GM18873 (cell line): Measurements from ENCODE around the gene GPR68.

ENCODE experiments used
- ATAC-seq: cut with Tn5 transposase; IDR thresholded peaks from one replicate; pipeline ENCODE4 v1.9.1; 2021; ENCODE audit warnings: mild to moderate bottlenecking, moderate library complexity, moderate number of reproducible peaks; ENCODE audit not compliant: unreplicated experiment, low FRiP score

Gene GPR68, protein sequence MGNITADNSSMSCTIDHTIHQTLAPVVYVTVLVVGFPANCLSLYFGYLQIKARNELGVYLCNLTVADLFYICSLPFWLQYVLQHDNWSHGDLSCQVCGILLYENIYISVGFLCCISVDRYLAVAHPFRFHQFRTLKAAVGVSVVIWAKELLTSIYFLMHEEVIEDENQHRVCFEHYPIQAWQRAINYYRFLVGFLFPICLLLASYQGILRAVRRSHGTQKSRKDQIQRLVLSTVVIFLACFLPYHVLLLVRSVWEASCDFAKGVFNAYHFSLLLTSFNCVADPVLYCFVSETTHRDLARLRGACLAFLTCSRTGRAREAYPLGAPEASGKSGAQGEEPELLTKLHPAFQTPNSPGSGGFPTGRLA

DNA sequence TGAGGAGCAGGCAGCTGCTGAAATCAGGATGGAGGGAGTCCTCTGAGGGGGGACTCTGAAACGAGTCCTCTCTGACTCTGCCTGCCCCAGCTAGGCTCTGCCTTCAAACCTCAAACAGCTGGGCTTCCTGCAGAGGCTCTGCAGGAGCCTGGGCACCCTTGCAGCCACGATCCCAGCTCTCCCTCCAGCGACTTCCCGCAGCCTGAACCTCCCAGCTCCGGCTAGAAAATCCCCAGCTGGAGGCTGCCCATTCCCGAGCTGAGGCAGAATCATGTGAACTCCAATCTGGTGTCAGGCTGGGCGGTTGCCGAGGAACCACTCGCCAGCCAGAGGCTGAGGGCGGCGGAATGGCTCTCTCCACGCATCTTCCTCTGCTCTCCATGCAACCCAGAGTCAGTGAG is at the start of gene GPR68:
TSS of gene GPR68 (minus strand) at position 204 of the 401 bp plus-strand sequence. CDS start 9,654 bp downstream, outside the sequence.
- ATAC-seq = no peak

DNA sequence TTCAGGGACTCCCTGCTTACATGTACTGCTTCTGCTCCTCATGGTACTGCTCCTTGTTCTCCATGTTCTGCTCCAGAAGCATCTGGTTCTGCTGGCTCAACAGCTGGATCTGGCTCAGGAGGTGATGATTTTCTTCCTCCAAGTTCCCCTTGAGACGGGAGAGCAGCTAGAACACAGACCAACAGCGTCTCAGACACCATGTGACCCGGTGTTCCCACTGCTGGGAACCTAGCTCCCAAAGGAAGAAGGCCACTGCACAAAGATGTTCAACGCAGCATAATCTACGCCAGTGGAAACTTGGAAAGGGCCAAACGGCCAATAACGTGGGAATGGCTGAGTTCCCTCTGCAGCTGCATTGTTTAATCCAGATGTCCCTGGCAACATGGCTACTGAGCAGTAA is 49.6 kb upstream of the GPR68 start:
- no peak for ATAC-seq

DNA sequence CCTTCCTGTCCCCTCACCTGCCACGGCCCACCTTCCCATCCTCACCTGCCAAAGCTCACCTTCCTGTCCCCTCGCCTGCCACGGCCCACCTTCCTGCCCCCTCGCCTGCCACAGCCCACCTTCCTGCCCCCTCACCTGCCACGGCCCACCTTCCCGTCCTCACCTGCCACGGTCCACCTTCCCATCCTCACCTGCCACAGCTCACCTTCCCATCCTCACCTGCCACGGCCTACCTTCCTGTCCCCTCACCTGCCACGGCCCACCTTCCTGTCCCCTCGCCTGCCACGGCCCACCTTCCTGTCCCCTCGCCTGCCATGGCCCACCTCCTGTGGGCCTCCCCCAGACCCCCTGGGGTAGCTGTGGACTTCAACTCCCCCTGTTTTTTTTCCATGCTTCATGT is 48.8 kb upstream of the GPR68 start:
- ATAC-seq = no peak

DNA sequence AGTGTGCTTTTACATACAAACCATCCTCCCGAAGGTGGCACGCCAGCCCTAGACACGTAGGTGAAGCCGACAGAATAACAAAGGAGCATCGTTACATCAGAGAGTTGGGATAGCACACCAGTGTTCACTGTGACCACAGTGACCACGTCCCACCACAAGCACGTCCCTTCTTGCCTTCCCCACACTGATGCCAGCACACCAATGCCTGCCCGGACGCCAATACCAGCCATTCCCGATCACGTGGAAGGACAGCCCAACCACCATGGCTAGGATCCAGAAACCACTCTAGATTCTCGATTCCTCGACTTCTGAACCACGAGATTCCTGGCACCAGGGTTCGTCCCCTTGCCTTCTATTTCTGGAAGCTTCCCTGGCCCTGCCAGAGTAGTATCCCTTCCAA is 48.0 kb upstream of the GPR68 start:
- no peak for ATAC-seq

DNA sequence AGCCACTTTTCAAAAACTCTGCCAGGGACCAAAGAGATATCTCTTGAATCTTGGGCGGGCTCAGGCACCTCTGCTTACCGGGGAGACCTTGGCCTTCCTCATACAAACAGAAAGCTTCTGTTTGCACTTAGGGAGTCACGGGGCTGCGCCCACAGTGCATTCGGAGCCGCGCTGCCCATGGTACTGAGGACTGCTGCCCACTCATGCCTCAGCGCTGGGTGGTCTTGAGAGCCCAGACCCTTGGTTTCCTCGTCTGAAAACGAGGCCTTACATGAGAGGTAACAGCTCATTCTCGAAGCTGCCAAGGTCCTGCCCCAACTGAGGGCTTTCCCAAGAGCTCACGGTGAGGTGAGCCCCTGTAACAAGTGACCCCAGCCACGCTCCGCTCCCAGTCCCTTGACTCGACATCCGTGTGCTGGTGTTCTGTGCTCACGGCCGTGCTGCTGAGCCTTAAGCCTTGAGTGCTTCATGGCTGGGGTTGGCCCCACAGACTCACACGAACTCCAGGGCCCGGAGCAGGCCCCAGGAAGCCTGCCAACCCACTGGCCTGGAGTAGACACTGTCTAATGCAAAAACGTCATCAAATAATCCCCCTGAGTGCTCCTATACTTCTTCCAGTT is 47.4 kb upstream of the GPR68 start:
- ATAC-seq = no peak

DNA sequence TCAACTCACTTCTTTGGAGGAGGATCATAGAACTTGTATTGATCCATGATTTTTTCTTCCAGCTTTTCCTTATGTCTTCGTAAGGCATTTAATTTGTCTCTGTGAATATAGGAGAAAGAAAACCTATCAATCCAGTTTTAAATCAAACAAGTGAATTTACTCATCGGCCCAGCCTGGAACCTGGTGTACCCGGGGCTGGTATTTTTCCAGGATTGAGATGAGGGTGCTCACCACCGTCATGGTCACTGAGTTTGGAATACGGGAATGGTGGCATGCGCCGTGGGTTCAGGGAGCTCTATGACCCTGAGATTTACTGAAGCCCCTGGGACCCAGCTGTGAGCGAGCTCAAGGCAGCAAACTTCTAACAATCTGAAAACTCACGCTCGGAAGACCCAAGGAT is 46.5 kb upstream of the GPR68 start:
- ATAC-seq = no peak

DNA sequence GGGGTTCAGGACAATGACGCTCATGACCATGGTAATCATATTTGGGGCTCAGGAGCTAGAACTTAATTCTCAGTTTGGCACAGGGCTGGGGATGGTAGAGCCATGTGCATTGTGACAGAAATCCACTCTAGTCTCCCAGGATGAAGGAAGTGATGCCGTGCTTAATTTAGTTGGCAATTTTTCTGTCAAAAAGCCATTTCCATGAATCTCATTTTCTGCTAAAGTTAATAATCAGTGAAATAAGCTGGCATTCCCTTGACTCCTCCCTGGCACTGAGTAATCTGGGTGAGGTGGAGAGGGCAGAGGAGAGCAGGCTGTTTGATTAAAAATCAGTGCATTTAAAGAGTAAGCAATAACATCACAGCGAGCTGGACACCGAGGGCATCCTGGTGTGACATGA is 45.0 kb upstream of the GPR68 start:
- no peak for ATAC-seq

DNA sequence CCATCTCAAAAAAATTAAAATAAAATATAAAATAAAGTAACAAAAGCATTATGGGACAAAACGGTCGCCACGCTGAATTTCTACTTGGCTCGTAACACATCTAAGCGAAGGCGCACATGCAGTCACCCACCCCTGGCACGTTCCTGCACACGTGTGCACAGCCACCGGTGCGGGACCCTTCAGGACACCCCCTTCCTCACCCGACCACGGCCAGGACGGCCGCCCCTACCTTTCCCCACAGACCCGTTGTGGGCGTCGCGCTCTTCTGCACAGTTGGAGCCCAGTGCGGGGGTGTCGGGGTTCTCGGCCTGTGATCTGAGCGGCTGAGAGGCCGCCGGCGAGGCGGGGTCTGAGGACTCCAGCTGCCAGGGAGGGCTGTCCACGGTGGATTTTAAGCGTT is 44.4 kb upstream of the GPR68 start:
- ATAC-seq = no peak

DNA sequence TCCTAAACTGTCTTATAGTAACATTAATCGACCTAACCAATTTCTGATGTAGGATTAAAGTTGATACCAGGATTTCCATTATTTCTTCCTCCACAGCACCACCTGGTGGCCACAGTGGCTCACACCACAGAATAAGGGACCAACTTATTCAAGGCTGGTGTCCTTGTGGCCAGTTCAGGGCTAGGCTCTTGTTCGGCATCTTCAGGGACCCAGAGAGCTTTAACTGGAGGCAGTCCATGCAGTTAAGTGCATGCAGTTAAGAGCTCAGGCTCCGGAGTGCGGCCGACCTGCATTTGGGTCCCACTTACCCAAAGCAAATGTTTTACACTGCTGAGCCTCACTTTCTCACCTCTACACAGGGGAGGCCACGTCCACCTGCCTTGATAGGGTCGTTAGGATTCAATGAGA is 42.0 kb upstream of the GPR68 start:
- no peak for ATAC-seq

DNA sequence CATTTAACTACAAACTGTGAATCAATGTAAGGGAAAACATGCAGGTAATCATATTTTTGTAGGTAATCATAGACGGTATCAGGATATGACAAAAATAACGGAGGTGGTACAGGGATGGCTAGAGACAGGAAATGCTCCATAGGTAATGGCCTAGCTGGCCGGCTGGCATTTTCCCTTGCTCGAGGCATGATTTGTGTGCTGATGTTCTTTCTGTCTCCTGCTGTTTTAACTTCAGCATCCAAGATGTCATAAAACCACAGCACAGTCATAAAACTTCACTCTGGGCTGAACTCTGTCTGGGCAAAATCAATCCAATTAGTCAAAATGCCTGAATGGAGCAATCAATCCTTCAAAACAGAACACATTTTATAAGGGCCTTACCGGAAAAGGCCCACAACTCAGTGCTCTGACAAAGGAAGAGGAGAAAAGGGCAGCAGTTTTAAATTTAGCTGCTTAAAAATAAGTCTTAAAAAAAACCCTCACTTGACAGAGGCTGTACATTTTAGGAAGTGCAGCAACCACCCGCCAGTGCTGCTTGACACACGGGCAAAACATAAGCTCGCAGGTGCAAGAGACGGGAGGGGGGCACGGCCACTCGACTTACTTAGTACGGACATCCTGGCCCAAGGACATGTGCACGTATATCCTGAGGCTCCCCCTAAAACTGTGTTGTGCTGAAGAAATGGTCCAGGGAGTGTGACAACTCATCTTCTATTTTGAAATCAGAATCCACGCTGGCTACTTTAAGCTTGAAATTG is 40.5 kb upstream of the GPR68 start:
- no peak for ATAC-seq

DNA sequence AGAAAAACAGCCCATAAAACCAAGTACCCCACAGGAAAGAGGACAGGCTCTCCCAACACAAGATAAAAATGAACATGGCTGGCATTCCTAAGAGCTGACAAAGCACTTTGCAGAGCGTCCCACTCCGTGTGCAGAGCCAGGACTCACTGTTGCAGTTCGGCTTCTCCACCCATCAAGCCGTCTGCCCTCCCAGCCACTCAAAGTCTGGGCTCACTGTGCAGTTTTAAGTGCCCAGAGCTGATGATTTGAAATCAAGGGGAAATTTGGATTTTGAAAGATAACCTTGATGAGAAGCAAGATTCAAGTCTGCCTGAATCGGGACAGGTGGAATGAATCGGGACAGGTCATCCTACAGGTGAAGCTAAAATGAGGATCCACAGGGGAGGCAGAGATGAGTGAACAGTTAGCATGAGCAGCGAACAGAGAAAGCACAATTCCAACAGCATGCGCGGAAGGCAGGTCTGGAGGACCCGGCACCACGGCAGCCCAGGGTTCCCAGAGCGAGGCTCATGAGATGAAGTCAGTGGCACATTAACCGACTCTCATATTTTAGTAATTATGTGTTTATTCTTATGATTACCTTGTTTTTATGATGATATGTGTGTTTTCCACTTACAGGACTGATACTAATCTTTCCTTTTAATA is 39.8 kb upstream of the GPR68 start:
- no peak for ATAC-seq

DNA sequence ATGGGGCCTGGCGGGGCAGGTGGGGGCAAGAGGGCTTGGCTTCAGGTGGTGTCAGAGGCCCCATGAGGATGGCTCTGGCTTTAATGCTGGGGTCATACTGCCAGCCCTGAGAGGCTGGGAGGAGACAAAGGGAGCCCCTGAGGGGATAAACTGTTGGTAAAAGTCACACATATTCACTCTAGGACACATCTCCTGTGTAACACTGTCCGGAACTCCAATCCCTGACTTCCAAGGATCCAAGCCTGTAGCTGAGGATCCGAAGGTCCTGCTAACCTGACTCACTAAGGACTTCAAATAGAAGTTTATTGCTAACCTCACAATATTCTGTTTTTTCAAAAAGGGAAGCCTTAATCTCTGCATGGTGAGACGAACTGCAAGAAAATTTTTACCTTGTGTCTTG is 39.2 kb upstream of the GPR68 start:
- ATAC-seq = no peak

DNA sequence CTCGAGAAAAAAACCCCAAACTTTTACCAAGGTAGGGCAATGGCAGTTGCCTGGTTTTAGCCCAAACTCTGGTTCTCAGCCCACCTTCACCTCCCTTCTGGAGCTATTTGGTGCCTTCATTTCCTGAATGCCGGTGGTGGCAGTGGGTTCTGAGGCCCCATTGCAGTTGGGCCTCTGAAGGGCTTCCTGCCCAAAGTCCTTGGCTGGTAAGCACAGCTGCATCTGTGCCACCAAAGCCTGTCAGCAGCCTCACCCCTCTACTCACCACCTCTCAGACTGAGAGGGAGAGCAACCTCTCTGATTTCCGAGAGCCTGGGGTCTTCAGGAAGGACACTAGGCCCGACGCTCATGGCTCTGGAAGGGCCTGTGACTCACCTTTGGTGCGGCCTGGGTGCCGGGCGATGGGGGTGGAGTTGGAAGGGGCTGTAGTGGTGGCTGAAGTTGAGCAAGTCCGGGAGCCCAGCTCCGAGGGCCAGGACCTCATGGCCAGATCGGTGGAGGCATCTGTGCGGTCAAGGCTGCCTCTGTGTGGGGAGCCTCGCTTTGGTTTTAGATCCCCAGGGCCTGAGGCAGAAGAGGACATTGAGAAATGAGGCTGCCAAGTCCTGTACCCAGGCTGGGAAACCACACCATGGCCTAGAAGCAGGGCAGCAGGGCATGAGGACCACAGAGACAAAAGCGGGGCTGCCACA is 38.6 kb upstream of the GPR68 start:
- ATAC-seq = no peak

DNA sequence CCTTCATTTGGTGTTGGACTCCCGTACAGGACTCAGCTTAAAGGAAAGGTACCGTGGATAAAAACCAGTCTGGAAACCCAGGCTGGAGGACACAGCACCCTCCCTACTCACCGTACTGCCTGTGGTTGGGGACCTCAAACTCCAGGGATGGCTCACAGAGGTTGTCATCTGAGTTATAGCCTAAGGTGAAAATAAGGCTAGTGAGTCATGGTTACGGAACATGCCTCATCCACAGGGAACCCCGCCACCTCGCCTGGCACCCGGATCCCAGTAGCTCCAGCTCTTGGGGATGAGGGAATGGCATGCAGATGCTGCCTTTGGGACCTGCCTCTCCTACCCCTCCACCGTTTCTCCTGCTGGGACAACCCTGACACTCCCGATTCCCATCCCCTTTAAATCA is 36.8 kb upstream of the GPR68 start:
- ATAC-seq = no peak

DNA sequence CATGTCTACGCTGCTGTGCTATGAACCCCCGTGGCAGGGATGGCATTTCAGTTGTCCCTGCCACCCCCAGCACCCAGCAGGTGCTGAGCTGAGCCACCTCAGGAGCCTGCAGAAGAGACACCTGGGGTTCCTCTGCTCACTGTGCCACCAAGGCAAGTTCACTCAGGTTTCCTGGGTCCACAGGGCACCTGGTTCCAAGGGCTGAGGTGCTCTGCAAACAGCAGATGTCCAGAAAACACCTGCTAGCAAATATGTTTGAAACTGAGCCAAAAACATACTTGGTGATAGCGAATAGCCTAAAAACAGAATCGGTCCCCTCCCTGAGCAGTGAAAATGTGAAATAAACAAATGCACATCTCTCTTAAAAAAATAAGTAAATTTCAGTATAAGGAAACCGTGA is 35.6 kb upstream of the GPR68 start:
- ATAC-seq = no peak

DNA sequence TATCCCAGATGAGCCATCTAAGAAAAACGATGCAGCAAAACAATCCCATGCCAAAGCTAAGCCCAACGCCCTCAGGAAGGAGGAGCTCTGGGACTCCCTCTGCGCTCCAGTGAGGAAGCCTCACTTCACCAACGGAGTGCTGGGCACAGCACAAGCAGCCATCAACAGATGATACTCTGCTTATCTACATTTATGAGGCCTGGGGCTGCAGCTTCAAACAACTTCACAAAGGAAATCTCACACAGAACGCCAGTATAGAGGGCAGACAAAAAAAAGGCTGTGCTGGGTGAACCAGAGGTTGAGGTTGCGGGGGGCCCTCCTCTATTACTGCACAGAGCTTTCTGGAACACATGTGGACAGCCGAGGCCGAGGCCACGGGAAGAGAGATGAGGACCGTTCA is 34.9 kb upstream of the GPR68 start:
- ATAC-seq = no peak

DNA sequence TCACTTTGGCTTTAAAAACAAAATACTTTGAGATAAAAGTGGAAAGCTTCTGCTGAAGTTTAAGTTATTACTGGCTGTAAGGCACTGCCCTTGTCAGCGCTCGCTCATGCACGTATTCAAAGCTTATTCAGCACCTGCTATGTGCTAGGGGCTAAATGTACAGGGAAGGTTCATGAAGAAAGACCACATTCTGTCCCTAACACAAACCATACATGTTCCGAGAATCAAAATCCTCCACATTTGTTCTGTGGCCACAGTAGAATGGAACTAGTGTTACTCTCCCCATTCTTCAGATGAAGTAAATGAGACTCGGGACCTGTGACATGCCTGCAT is 33.8 kb upstream of the GPR68 start:
- no peak for ATAC-seq

DNA sequence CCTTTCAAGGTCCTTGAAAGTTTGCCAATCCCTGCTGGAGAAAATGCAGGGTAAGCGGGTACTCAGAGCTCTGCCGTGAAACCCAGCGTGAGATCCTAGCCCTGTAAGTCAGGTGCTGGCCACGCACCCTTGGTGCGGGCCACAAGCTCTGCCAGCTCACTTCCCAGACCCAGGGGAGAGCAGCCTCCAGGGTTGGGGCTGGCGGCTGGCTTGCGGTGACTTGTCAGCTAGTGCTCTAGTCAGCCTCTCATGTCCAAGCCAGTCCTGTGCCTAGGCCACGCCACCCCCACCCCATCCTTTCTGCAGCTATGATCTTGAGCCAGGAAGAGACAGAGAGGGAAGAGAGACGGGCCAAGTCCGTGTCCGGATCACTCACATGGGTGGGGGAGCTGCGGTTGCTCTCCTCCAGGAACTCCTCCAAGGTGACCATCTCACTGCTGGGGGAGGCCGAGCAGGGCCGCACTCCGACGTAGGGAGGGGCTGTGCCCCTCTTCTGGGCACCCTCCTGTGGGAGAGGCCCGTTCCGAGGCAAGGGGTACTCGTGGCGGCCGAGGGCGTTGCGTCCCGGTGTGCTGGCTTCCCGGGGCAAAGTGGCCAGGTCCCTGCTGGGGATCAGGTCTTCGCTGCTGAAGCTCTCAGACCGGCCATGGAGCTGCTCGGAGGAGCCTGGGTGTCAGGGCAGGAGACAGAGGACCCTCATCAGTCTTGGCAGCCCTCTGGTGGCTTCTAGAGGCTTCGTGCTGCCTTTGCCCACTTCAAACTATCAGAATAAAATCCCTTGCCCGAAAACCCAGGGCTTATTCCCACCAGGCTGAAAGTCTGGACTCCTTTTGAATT is 33.3 kb upstream of the GPR68 start:
- no peak for ATAC-seq

DNA sequence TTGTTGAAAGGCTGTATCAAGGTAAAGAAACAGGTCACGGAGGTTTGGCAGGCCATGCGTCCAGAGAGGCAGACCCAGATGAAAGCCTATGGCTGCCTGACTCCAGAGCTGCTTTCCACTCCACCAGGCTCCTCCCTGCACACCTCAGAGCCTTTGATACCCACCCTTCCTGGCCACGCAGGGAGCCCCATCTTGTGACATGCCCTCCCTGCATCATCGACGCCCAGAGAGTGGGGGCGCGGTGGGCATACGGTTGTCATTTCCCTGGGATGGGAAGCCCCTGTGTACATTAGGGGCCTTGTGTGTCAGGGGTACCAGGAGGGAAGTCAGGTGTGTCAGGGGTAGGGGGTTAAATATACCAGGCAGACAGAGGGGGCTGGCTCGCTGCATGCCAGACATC is 30.3 kb upstream of the GPR68 start:
- no peak for ATAC-seq

DNA sequence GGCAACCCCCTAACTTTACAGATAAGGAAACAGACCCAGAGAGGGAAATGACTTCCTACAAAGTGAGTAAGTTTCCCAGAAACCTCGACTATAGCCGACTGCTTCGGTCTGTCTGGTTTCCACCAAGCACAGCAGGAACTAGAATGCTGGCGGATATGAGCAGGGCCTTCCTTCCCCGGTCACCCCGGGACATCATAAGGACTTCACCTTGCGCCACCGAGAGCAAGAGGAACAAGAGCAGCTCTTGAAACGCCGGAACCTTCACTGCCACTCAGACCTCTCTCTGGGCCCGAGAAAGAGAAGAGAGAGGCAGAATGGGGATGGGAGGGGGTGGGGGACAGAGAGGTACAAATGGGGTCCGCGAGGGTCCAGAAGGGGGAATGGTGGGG is 29.4 kb upstream of the GPR68 start:
- no peak for ATAC-seq
